KMS-11 (cell line): ENCODE measurements around the gene CDC42BPB.

ENCODE experiments used
- H2AFZ ChIP-seq: fragments of 200-600 bp; sonication (generic); 2 replicates; pipeline ENCODE4 v1.6.1; 2016; ENCODE audit warnings: antibody characterized with exemption, mixed run types, low read depth
- H3K27ac ChIP-seq: fragments of 200-600 bp; sonication (generic); 2 replicates; pipeline ENCODE4 v1.6.1; 2016; ENCODE audit warnings: mild to moderate bottlenecking, mixed run types
- H3K27me3 ChIP-seq: fragments of 200-600 bp; sonication (generic); 2 replicates; pipeline ENCODE4 v1.6.1; 2017; ENCODE audit warnings: mild to moderate bottlenecking, low read depth, mixed run types, moderate library complexity; ENCODE audit not compliant: insufficient read depth
- H3K36me3 ChIP-seq: fragments of 200-600 bp; sonication (generic); 2 replicates; pipeline ENCODE4 v1.6.1; 2017; ENCODE audit warnings: mild to moderate bottlenecking, mixed run types; ENCODE audit not compliant: insufficient read depth
- H3K4me1 ChIP-seq: fragments of 200-600 bp; sonication (generic); 2 replicates; pipeline ENCODE4 v1.6.1; 2016; ENCODE audit warnings: mild to moderate bottlenecking, low read depth, mixed run types; ENCODE audit not compliant: poor library complexity, severe bottlenecking
- H3K4me2 ChIP-seq: fragments of 200-600 bp; sonication (generic); 2 replicates; pipeline ENCODE4 v1.7.0; 2016; ENCODE audit warnings: mild to moderate bottlenecking, mixed run types
- H3K4me3 ChIP-seq: fragments of 200-600 bp; sonication (generic); IDR thresholded peaks from 2 replicates; pipeline ENCODE4 v1.6.1; 2017; ENCODE audit warnings: low read depth, low read length, mixed read lengths; ENCODE audit not compliant: insufficient read depth
- H3K79me2 ChIP-seq: fragments of 200-600 bp; sonication (generic); 2 replicates; pipeline ENCODE4 v1.6.1; 2016; ENCODE audit warnings: low read depth, mixed run types; ENCODE audit not compliant: insufficient read depth
- H3K9ac ChIP-seq: fragments of 200-600 bp; sonication (generic); 2 replicates; pipeline ENCODE4 v1.6.1; 2016; ENCODE audit warnings: mild to moderate bottlenecking, mixed run types
- H4K20me1 ChIP-seq: fragments of 200-600 bp; sonication (generic); 2 replicates; pipeline ENCODE4 v1.6.1; 2016; ENCODE audit warnings: mild to moderate bottlenecking, mixed run types; ENCODE audit not compliant: insufficient read depth
- CTCF ChIP-seq: fragments of 200-600 bp; sonication (generic); conservative IDR thresholded peaks from 2 replicates; pipeline ENCODE4 v1.6.1; 2017; ENCODE audit warnings: low read depth, mild to moderate bottlenecking, antibody characterized with exemption, low read length, moderate library complexity, mixed read lengths

CDC42BPB gene

GRCh38 chr14:102883089-102883541, 174.2 kb downstream of the CDC42BPB start:
- peaks cover 4% of the 10 kb centered on the region; the same call in 1 of the 2 replicates for H3K79me2 ChIP-seq
- no peaks in the 10 kb centered on the region for H3K36me3 ChIP-seq
- no peak overlapping the region for H3K4me3 ChIP-seq

More at GRCh38 chr14:102883089-102883541, 174.2 kb downstream of the CDC42BPB start:
- TF ChIP-seq CTCF: no peak
- Histone ChIP-seq H3K27ac (no peak overlapping the region), H3K4me2 (no peak overlapping the region), H3K9ac (no peak overlapping the region), H3K27me3 (no peaks in the 10 kb centered on the region), H2AFZ (no peak overlapping the region), H3K4me1 (no peaks in the 10 kb centered on the region), H4K20me1 (no peaks in the 10 kb centered on the region)
